ENCODE results near the gene GRID2IP.

GRID2IP gene

GRCh38 chr7:6559896-6560295 lies 8.6 kb upstream of the GRID2IP start:
- DNase-seq, result no peak

DNA sequence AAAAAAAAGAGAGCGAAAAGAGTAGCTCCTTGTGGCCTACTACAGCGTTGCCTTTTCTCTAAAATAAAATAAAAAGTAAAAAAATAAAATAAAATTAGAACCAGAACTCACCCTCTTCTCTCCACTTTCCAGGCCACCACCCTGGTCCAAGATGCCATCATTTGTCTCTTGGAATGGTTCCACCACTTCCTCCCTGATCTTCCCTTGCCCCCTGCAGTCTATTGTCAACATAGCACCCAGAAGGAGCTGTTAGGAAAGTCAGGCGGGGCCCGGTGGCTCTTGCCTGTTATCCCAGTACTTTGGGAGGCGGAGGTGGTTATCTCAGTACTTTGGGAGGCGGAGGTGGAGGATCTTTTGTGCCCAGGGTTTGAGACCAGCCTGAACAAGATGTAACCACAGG lies 7.6 kb upstream of the GRID2IP start:
- DNase-seq, result peak in 1 of 2 experiments; percentile 62

- DNase-seq, result no peak
Measured at GRCh38 chr7:6556196-6556595, 4.9 kb upstream of the GRID2IP start.

DNA sequence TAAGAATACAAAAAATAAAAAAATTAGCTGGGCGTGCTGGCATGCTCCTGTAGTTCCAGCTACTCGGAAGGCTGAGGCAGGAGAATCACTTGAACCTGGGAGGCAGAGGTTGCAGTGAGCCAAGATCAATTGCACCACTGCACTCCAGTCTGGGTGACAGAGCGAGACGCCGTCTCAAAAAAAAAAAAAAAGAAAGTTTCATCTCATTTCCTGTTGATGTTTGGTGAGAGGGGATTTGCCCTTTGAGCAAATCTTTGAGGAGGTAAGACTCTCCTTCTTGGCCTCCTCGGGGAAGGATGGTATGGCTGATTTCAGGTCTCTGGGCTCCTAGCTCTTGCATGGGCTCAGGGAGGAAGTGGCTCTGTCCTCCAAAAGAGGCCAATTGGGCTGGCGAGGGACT lies 3.6 kb upstream of the GRID2IP start:
- no peak for DNase-seq

DNA sequence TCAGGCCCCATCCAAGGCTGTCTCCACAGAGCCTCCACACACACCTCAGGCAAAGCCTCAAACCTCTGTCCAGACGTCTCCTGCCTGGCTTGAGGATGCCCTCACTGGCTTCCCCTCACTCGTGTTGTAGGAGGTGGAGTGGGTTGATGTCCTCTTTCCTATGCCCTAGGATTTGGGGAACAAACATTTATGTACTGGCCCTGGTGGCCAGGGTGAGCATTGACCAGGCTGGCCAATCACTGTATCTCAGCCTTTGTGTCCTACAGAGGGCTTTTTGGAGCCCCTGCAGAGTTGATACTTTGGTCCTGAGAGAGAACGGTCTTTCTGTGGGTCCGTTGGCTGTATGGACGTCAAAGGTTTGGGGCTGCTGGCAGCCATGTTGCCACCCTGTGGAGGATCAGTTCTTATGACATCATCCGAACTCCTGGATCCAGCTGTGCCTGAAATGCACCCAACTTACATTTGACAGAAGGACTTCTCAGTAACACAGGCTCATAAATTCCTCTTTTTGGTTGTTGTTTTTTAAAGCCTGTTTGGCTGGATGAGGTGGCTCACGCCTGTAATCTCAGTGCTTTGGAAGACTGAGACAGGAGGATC lies 2.3 kb upstream of the GRID2IP start:
- no peak for DNase-seq

GRCh38 chr7:6547400-6547799 lies 3.9 kb downstream of the GRID2IP start:
- DNase-seq, result no peak

DNA sequence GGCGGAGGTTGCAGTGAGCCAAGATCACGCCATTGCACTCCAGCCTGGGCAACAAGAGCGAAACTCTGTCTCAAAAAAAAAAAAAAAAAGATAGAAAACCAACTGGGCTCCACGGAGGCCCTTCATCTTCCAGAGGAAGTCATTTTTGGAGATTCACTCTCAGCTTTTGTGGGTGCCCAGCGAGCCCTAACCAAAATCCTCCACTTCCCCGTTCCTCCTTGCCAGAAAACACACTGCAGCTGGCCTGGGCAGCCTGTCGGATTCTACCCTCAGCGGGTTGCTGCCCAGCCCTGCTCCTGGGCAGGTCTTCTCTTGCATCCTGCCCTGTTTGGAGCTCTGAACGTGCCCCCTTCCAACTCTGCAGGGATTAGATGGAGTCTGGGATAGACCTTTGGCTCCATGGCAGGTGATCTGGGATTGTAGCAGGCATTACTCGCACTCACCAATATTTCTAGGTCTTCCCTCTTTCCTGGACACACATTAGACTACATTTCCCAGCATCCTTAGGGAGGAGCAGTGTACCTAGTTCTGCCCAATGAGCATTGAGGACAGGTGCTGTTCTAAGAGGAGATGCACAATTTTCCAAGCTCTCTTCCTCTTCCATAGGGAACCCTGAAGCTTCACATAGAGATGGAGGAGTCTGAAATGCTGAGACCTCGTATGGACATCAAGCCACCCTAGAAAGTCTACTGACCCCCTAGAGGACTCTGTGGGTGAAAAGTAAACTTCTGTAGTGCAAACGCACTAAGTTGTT lies 4.6 kb downstream of the GRID2IP start:
- no peak for DNase-seq

GRCh38 chr7:6545398-6546126 lies 5.7 kb downstream of the GRID2IP start:
- DNase-seq, result no peak

DNA sequence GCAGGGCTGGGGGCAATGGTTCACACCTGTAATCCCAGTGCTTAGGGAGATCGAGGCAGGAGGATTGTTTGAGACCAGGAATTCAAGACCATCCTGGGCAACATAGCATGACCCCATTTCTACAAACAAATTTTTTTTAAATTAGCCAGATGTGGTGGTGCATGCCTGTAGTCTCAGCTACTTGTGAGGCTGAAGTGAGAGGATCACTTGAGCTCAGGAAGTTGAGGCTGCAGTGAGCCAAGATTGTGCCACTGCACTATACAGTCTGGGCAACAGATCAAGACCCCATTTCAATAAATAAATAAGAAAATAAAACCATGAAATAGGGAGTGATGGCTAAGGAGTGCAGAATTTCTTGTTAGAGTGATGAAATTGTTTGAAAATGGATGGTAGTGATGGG lies 8.9 kb downstream of the GRID2IP start:
- DNase-seq, result no peak

- DNase-seq, result no peak
Measured at GRCh38 chr7:6536262-6537260, 14.7 kb downstream of the GRID2IP start.

GRCh38 chr7:6533893-6534495 lies 17.3 kb downstream of the GRID2IP start:
- DNase-seq, result no peak

DNA sequence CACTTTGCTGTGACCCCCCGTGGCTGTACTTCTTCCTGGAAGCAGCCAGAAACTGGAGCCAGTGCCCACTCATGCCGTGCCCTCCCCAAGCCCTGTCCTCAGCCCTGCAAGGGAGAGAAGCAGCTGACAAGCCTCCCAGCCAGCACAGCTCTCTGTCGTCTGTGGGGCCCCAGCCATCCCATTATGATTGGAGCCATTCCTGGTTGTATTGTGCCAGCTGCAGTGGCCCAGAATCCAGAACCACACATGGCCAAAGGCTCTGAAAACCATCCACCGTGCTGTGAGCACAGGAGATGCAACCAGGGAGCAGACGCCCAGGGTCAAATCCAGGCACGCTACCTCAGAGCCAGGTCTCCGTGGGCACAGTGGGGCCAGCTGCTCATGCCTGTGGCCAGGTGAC lies 18.7 kb downstream of the GRID2IP start:
- no peak for DNase-seq

DNA sequence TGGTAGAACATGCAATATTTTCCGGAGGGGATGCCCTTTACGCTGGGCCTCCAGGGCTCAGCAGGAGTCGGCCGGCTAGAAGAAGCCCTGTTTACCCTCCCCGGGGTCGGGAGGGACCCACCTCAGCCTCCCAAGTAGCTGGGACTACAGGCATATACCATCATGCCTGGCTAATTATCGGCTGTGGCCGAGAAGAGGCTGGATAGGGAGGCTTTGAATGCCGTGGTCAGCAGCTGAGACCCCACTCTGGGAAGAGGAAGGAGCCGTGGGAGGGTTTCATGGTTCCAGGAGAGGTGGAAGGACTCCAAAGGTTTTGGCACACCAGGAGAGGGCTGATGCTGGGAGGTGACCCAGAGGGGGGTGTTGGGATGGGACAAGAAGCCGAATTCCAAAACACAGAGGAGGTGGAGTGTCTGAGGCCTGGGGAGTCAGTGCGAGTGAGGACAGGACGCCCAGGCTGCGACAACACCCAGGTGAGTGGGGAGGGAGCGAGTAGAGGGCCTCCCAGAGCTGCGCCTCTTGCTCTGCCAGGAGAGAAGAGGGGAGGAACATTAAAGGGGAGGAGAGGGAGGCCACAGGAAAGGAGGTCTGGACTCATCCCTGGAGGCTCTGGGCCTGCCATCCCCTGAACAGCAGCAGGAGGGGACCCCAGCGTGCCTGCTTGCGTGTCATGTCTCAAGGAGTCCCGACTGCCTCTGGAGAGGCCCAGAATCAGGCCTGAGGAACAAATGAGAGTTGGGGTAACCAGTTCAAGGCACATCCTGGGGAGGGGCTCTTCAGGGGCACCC lies 19.6 kb downstream of the GRID2IP start:
- no peak for DNase-seq

DNA sequence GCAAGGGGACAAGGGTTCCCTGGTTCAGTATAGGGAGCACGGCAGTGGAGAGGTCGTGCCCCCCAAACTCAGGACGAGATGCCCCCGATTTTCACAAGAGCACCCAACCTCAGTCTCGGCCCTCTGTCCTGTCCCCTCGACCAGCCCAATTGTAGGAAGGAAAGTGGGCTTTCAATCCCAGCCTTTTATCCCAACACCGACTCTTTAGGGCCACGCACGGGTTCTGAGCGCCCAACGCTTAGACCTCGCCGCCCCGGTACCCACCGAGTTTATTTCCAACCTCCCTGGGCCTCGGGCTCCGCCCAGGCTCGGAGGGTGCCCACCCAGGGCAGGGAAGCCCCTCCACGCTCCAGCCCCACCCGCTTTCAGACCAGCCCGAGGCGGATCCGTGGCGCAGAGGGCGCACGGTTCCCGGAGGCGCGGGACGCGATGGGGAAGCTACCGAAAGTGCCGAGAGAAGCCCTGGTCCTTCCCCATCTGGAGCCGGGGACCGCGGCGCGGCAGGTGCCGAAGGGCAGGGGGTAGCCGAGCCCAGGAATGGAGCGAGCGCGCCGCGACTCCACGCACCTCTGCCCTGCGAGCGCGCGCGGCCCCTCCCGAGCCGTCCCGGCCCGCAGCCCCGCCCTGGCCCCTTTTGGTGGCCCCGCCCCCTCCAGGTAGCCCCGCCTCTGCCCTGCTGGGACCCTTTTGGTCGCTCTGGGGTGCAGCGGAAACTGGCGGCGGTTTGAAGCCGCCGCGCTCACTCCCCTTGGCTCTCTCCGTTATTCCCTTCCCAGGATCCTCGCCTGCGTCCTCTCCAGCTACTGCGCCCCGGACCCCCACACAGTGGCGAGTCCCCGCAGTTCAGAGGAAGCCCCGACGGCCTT lies 20.4 kb downstream of the GRID2IP start:
- no peak for DNase-seq

GRCh38 chr7:6529643-6530042 lies 21.6 kb downstream of the GRID2IP start:
- no peak for DNase-seq

GRCh38 chr7:6528401-6529130 lies 22.7 kb downstream of the GRID2IP start:
- no peak for DNase-seq

- DNase-seq, result no peak
Measured at GRCh38 chr7:6526997-6527378, 24.3 kb downstream of the GRID2IP start.

- DNase-seq, result no peak
Measured at GRCh38 chr7:6520163-6520981, 30.9 kb downstream of the GRID2IP start.

All from SW 1271 (cell line).